ENCODE data around the gene HS6ST2.

The HS6ST2 gene

DNA sequence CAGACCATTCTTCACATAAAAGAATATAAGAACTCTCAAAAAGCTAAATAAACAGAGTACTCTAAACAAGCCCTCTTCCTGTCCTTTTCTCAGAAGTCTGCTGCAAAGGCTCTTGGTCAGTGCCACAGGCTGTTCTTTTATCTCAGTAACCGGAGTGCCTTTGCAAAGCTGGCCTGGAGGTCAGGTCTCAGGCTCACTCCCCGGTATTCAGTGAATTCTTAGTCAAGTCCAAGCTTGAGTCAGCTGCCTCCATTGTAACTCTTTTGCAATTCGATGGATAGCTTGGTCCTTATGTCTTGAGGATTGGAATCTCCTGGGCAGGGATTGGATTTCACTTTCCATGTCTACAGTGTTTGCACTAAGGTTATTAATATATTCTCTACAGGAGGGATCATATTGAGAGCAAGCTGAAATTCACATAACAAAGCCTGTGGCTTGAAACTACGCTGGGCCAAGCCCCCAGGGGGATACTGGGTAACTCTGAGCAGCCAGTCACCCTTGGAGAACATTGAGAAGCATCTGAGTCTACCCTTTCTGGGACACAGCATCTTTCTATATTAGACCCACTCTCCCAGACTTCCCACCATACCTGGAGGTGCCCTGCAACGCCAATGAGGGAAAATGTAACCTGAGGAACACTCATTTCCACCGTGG lies 10.0 kb upstream of the HS6ST2 start:
- H3F3A ChIP-seq (ENCODE audit: insufficient read depth, low read length) = no peaks in the 10 kb centered on the region
- no peaks in the 10 kb centered on the region for H3K9me3 ChIP-seq (ENCODE audit: low read length)
- H3K27me3 ChIP-seq (ENCODE audit: insufficient read depth, low read length) = no peaks in the 10 kb centered on the region
- H3K4me2 ChIP-seq (ENCODE audit: low read length) = no peak overlapping the region
- no peaks in the 10 kb centered on the region for H4K20me1 ChIP-seq (ENCODE audit: insufficient read depth, low read length)
- no peaks in the 10 kb centered on the region for H3K9me2 ChIP-seq (ENCODE audit: low read depth, low read length)
- no peak overlapping the region for H3K4me3 ChIP-seq (ENCODE audit: low read depth, low read length, poor library complexity, severe bottlenecking)
- no peaks in the 10 kb centered on the region for H3K36me3 ChIP-seq (ENCODE audit: insufficient read depth, low read length)
- H2AFZ ChIP-seq (ENCODE audit: low read length) = no peak overlapping the region
- TF ChIP-seq EZH2 (IDR thresholded peaks at IDR 0.05; ENCODE audit: borderline replicate concordance, low read length) (no peak), CTCF (IDR thresholded peaks at IDR 0.05; ENCODE audit: low read length) (no peak)
- no peaks in the 10 kb centered on the region for H3K79me2 ChIP-seq (ENCODE audit: insufficient read depth, low read length)
- no peak overlapping the region for H3K9ac ChIP-seq (ENCODE audit: low read length)
- H3K4me1 ChIP-seq (ENCODE audit: insufficient read depth, low read length, severe bottlenecking) = no peaks in the 10 kb centered on the region
- H3K27ac ChIP-seq (ENCODE audit: low read depth, low read length, poor library complexity, severe bottlenecking) = no peak overlapping the region

DNA sequence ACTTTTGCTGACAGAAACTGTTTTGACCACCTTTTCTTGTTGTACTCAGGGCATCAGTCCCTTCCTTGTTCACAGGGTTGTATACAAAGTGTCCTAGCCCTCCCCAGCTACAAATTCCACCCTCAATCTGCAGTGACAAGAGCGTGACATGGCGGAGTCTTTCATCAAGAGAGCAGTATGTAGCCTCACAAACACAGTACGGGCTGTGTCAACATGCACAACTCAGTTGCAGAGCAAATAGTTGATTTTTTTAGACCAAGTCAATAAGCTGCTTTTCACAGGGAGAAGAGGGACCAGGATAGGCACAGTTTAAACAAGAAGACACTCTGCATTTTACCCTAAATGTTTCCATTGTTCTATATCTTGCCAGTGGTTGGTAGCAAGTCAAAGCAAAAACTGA lies 8.6 kb upstream of the HS6ST2 start:
- Histone ChIP-seq H2AFZ (ENCODE audit: low read length) (no peak overlapping the region), H3K4me3 (ENCODE audit: low read depth, low read length, poor library complexity, severe bottlenecking) (no peak overlapping the region), H3K4me1 (ENCODE audit: insufficient read depth, low read length, severe bottlenecking) (no peaks in the 10 kb centered on the region), H3K4me2 (ENCODE audit: low read length) (no peak overlapping the region), H3K9me3 (ENCODE audit: low read length) (no peaks in the 10 kb centered on the region), H3K27me3 (ENCODE audit: insufficient read depth, low read length) (no peaks in the 10 kb centered on the region), H3K9ac (ENCODE audit: low read length) (no peak overlapping the region), H3F3A (ENCODE audit: insufficient read depth, low read length) (no peaks in the 10 kb centered on the region), H3K27ac (ENCODE audit: low read depth, low read length, poor library complexity, severe bottlenecking) (no peak overlapping the region), H3K9me2 (ENCODE audit: low read depth, low read length) (no peaks in the 10 kb centered on the region), H4K20me1 (ENCODE audit: insufficient read depth, low read length) (no peaks in the 10 kb centered on the region), H3K79me2 (ENCODE audit: insufficient read depth, low read length) (no peaks in the 10 kb centered on the region), H3K36me3 (ENCODE audit: insufficient read depth, low read length) (no peaks in the 10 kb centered on the region)
- TF ChIP-seq CTCF (IDR thresholded peaks at IDR 0.05; ENCODE audit: low read length) (no peak), EZH2 (IDR thresholded peaks at IDR 0.05; ENCODE audit: borderline replicate concordance, low read length) (no peak)

- Histone ChIP-seq H3K9me3 (ENCODE audit: low read length) (no peaks in the 10 kb centered on the region), H3K36me3 (ENCODE audit: insufficient read depth, low read length) (no peaks in the 10 kb centered on the region), H3K4me3 (ENCODE audit: low read depth, low read length, poor library complexity, severe bottlenecking) (no peak overlapping the region)
Observed at GRCh38 chrX:132965461-132965860, 7.0 kb upstream of the HS6ST2 start.

More at GRCh38 chrX:132965461-132965860, 7.0 kb upstream of the HS6ST2 start:
- H3K79me2 ChIP-seq (ENCODE audit: insufficient read depth, low read length) = no peaks in the 10 kb centered on the region
- no peak overlapping the region for H2AFZ ChIP-seq (ENCODE audit: low read length)
- TF ChIP-seq EZH2 (IDR thresholded peaks at IDR 0.05; ENCODE audit: borderline replicate concordance, low read length) (no peak), CTCF (IDR thresholded peaks at IDR 0.05; ENCODE audit: low read length) (no peak)
- H3K4me1 ChIP-seq (ENCODE audit: insufficient read depth, low read length, severe bottlenecking) = no peaks in the 10 kb centered on the region
- H3F3A ChIP-seq (ENCODE audit: insufficient read depth, low read length) = no peaks in the 10 kb centered on the region
- no peak overlapping the region for H3K9ac ChIP-seq (ENCODE audit: low read length)
- H3K4me2 ChIP-seq (ENCODE audit: low read length) = no peak overlapping the region
- no peaks in the 10 kb centered on the region for H3K27me3 ChIP-seq (ENCODE audit: insufficient read depth, low read length)
- no peak overlapping the region for H3K27ac ChIP-seq (ENCODE audit: low read depth, low read length, poor library complexity, severe bottlenecking)
- no peaks in the 10 kb centered on the region for H4K20me1 ChIP-seq (ENCODE audit: insufficient read depth, low read length)
- H3K9me2 ChIP-seq (ENCODE audit: low read depth, low read length) = no peaks in the 10 kb centered on the region
